BLaER1 treated with 17β-estradiol and CSF1 and Interleukin-3, amounts not matched to agents 10 nM and 100 nM (cell line): ENCODE measurements around the gene KLHL35.

ENCODE experiments used
- H3K27ac ChIP-seq, 11 experiments: shearing (Covaris generic); formaldehyde crosslinking; 2 replicates each; pipeline ENCODE4 v1.8.1; 2022
- H3K27me3 ChIP-seq, 11 experiments: shearing (Covaris generic); formaldehyde crosslinking; 2 replicates each; pipeline ENCODE4 v1.8.1; 2022
- H3K36me3 ChIP-seq, 11 experiments: shearing (Covaris generic); formaldehyde crosslinking; 2 replicates each; pipeline ENCODE4 v1.8.1; 2022
- H3K4me1 ChIP-seq, 10 experiments: shearing (Covaris generic); formaldehyde crosslinking; 2 replicates each; pipeline ENCODE4 v1.8.1; 2022
- H3K4me2 ChIP-seq, 11 experiments: shearing (Covaris generic); formaldehyde crosslinking; 2 replicates each; pipeline ENCODE4 v1.8.1; 2022
- H3K4me3 ChIP-seq, 10 experiments: shearing (Covaris generic); formaldehyde crosslinking; 2 replicates each; pipeline ENCODE4 v1.8.1; 2022
- H3K9ac ChIP-seq, 11 experiments: shearing (Covaris generic); formaldehyde crosslinking; 2 replicates each; pipeline ENCODE4 v1.8.1; 2022
- H3K9me3 ChIP-seq, 11 experiments: shearing (Covaris generic); formaldehyde crosslinking; replicated peaks in 1 of 11; 2 replicates each; pipeline ENCODE4 v1.8.1; 2022
- H4K20me1 ChIP-seq, 11 experiments: shearing (Covaris generic); formaldehyde crosslinking; 2 replicates each; pipeline ENCODE4 v1.8.1; 2022
- Cebpa-rat ChIP-seq, 11 experiments: shearing (Covaris generic); IDR thresholded peaks; 2 replicates each; pipeline ENCODE4 v1.8.1; 2022

KLHL35 gene

DNA sequence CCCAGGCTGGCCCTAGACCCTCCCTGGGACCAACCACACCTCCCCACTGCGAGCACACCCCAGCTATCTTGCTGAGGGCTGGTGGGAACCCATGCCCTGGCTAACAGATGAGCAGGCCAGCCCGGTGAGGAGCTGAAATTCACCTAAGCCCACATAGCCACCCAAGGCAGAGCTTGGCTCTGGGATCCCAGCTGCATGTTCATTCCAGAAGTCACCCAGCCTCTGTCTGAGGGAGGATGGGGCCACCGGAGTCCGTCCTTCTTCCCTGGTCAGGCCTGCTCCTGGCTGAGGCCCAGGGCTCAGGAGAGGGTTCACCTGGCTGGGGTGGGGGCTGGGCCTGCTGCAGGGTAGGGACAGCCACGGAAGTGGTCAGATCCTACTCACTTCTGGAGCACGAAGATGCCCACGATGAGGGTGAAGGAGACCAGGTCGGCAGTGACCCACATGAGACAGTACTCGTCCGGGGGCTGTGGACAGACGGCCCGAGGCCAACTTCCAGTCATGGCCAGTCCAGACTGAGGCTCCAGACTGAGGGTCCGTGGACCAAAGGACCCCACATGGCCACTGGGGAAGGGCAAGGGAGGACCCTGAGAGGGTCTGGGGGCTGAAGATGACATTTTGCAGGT is 6.6 kb upstream of the KLHL35 start:
- H3K36me3 ChIP-seq, result peaks cover 0 to 11% (median 0%) of the 10 kb centered on the region in 11 experiments; a peak in 2 of 22 replicates
- no peak overlapping the region for H3K27ac ChIP-seq
- H3K4me1 ChIP-seq, result peaks cover 0 to 9% (median 6%) of the 10 kb centered on the region in 10 experiments; a peak in 8 of 20 replicates
- H3K27me3 ChIP-seq, result no peaks in the 10 kb centered on the region
- no peak overlapping the region for H3K4me3 ChIP-seq
- no peaks in the 10 kb centered on the region for H3K9me3 ChIP-seq
- H4K20me1 ChIP-seq, result peaks cover 0 to 15% (median 0%) of the 10 kb centered on the region in 11 experiments; a peak in 3 of 22 replicates
- no peak for TF ChIP-seq Cebpa-rat (IDR thresholded peaks at IDR 0.05)
- H3K4me2 ChIP-seq, result peak overlapping the region in 3 of 11 experiments; percentile 37 to 53 (median 45); a peak in 1 of 22 replicates
- peak overlapping the region in 2 of 11 experiments; percentile 6 to 24; a peak in 1 of 22 replicates for H3K9ac ChIP-seq

DNA sequence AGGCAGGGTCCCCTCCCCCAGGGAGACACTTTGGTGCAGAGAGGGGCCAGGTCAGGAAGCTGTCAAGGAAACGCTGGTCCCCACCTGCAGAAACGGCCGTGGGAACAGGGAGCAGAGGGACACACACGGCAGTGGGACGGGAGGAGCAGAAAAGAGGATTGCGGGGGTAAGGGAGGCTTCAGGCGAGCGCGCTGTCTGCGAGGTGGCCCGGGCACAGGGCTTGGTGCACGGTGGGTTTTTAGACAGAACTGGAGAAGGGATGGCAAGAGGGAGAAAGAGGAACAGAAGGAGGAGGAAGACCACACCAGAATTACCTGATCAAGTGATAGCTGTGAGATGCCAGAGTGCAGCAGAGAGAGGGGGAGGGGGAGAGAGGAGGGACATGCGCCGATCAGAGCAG is 6.0 kb upstream of the KLHL35 start:
- H3K9ac ChIP-seq, result peak overlapping the region in 3 of 11 experiments; percentile 6 to 27 (median 24); a peak in 2 of 22 replicates
- no peak for TF ChIP-seq Cebpa-rat (IDR thresholded peaks at IDR 0.05)
- no peak overlapping the region for H3K4me3 ChIP-seq
- peaks cover 0 to 6% (median 0%) of the 10 kb centered on the region in 11 experiments; a peak in 2 of 22 replicates for H3K36me3 ChIP-seq
- peaks cover 0 to 9% (median 6%) of the 10 kb centered on the region in 10 experiments; a peak in 8 of 20 replicates for H3K4me1 ChIP-seq
- H3K27ac ChIP-seq, result no peak overlapping the region
- H3K27me3 ChIP-seq, result peaks cover 0 to 2% (median 0%) of the 10 kb centered on the region in 11 experiments; a peak in 1 of 22 replicates
- H4K20me1 ChIP-seq, result peaks cover 0 to 15% (median 0%) of the 10 kb centered on the region in 11 experiments; a peak in 3 of 22 replicates
- H3K4me2 ChIP-seq, result peak overlapping the region in 6 of 11 experiments; percentile 13 to 53 (median 36); a peak in 5 of 22 replicates
- no peaks in the 10 kb centered on the region for H3K9me3 ChIP-seq

GRCh38 chr11:75437966-75438659 is 5.1 kb upstream of the KLHL35 start:
- Histone ChIP-seq H3K27ac (no peak overlapping the region), H3K36me3 (peaks cover 0 to 5% (median 0%) of the 10 kb centered on the region in 11 experiments; a peak in 2 of 22 replicates), H3K9ac (no peak overlapping the region), H4K20me1 (peaks cover 0 to 15% (median 0%) of the 10 kb centered on the region in 11 experiments; a peak in 3 of 22 replicates), H3K4me1 (peaks cover 0 to 9% (median 6%) of the 10 kb centered on the region in 10 experiments; a peak in 8 of 20 replicates), H3K4me3 (no peak overlapping the region), H3K27me3 (peaks cover under 1 to 11% (median 8%) of the 10 kb centered on the region in 11 experiments; a peak in 14 of 22 replicates), H3K9me3 (no peaks in the 10 kb centered on the region), H3K4me2 (0 out of 22 replicates have a peak overlapping the region, but pooled peaks of 1 of the 11 experiments have one; percentile 36)
- no peak for TF ChIP-seq Cebpa-rat (IDR thresholded peaks at IDR 0.05)

DNA sequence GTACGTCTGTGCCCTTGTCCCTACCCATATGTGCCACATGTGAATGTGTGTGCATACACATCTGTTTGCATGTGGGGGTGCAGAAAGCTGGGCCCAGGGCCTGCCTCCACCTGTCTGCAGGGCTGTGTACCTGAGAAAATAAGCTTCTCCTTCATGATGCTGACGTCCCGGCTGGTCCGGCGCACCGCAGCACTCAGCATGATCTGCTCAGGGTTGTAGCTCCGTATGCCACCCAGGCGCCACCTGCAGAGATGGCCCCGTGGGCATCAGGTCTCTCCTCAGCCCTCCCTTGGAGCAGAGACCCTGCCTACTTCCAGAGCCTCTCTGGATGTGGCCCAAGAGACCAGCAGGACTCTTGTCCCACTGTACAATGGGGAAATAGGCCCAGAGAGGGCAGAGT is 3.8 kb upstream of the KLHL35 start:
- TF ChIP-seq Cebpa-rat (IDR thresholded peaks at IDR 0.05), result no peak

DNA sequence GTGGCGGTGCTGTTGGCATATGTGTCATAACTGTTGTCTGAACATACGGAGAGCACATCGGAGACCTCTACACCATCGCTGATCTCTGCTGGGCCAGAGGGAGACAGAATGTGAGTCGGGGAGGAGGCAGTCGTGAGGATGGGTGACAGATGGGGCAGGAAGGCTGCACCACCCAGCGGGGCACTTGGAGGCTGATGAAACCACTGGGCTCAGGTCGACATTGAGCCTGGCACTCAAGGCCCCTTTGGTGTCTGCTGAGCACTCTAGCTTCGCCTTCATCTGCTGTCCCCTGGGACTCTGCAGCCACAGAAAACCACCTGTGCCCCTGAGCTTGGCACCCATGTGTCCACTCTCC is 2.5 kb upstream of the KLHL35 start:
- Histone ChIP-seq H3K4me2 (no peak overlapping the region), H3K9ac (no peak overlapping the region), H3K4me1 (peaks cover 0 to 13% (median 8%) of the 10 kb centered on the region in 10 experiments; a peak in 14 of 20 replicates), H3K4me3 (no peak overlapping the region), H3K27ac (no peak overlapping the region), H3K36me3 (peaks cover 0 to 5% (median 0%) of the 10 kb centered on the region in 11 experiments; a peak in 2 of 22 replicates), H4K20me1 (peaks cover 0 to 33% (median 4%) of the 10 kb centered on the region in 11 experiments; a peak in 5 of 22 replicates), H3K9me3 (no peaks in the 10 kb centered on the region), H3K27me3 (peaks cover 26 to 37% (median 33%) of the 10 kb centered on the region in 11 experiments)
- TF ChIP-seq Cebpa-rat (IDR thresholded peaks at IDR 0.05), result no peak

More for the DNA sequence above, 3.8 kb upstream of the KLHL35 start:
- Histone ChIP-seq H3K27ac (no peak overlapping the region), H4K20me1 (peaks cover 0 to 23% (median 0%) of the 10 kb centered on the region in 11 experiments; a peak in 5 of 22 replicates), H3K27me3 (peaks cover 13 to 24% (median 21%) of the 10 kb centered on the region in 11 experiments), H3K9ac (no peak overlapping the region), H3K4me3 (no peak overlapping the region), H3K36me3 (peaks cover 0 to 5% (median 0%) of the 10 kb centered on the region in 11 experiments; a peak in 2 of 22 replicates), H3K4me1 (peaks cover 0 to 9% (median 7%) of the 10 kb centered on the region in 10 experiments; a peak in 12 of 20 replicates), H3K4me2 (no peak overlapping the region), H3K9me3 (no peaks in the 10 kb centered on the region)

DNA sequence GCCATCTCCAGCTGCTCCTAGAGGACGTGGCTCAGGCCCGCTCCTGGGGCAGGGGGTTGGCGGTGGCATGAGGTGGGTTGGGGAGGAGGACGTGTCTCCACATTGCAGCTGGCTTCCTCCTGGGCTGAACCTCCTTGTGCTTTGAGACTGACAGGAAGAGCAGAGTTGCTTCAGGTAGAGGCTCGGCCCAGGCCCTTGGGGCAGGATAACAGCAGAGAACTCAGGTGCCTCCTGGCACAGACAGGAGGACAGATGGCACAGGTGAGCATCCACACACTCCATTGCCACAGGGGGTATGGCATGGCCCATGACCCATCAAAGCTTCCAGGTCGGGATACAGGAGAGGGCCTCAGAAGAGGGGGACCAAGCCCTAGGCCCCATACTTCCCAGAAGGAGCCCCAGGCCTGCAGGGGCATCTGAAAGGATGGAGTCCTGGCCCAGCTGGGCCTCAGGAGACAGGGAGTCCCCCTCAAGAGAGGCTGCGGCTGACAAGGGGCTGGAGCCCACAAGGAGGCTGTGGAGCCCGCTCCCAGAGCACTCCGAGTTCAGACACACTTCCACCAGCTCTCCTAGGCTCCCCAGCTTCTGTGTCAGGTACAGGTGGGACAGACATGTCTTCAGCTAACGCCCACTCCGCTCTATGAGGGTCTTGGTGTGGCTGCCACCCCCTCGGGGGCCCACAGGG is 2.0 kb upstream of the KLHL35 start:
- Histone ChIP-seq H3K4me1 (peaks cover 0 to 16% (median 10%) of the 10 kb centered on the region in 10 experiments; a peak in 14 of 20 replicates), H3K9ac (no peak overlapping the region), H3K36me3 (peaks cover 0 to 5% (median 0%) of the 10 kb centered on the region in 11 experiments; a peak in 2 of 22 replicates), H4K20me1 (peaks cover 0 to 28% (median 4%) of the 10 kb centered on the region in 11 experiments; a peak in 5 of 22 replicates), H3K9me3 (no peaks in the 10 kb centered on the region), H3K27ac (no peak overlapping the region), H3K4me2 (no peak overlapping the region), H3K27me3 (peaks cover 30 to 42% (median 38%) of the 10 kb centered on the region in 11 experiments), H3K4me3 (no peak overlapping the region)
- TF ChIP-seq Cebpa-rat (IDR thresholded peaks at IDR 0.05), result no peak

DNA sequence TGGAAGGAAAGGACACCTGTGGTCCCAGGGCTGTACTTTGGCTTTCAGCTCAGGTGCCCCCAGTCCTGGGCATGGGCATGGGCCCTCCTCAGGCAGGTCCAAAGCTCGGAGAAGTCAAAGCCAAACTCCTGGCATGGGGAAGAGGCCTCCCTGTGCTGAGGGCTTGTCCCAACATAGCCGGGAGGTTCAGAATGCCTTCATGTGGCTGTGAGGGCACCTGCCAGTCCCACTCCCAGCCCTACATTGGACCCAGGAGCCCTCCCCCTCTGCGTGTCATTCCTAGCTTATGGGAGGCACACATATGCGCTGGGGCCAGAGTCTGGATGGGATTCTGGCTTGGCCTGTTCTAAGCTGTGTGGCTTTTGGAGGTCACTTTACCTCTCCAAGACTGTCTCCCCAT is 1.0 kb upstream of the KLHL35 start:
- H3K36me3 ChIP-seq, result peaks cover 0 to 5% (median 0%) of the 10 kb centered on the region in 11 experiments; a peak in 2 of 22 replicates
- H3K9me3 ChIP-seq, result peaks cover 0 to 9% (median 6%) of the 10 kb centered on the region in 11 experiments; a peak in 13 of 22 replicates
- peaks cover 0 to 24% (median 3%) of the 10 kb centered on the region in 11 experiments; a peak in 5 of 22 replicates for H4K20me1 ChIP-seq
- H3K9ac ChIP-seq, result no peak overlapping the region
- peaks cover 5 to 19% (median 13%) of the 10 kb centered on the region in 10 experiments; a peak in 14 of 20 replicates for H3K4me1 ChIP-seq
- no peak for TF ChIP-seq Cebpa-rat (IDR thresholded peaks at IDR 0.05)
- H3K4me2 ChIP-seq, result no peak overlapping the region
- no peak overlapping the region for H3K4me3 ChIP-seq
- H3K27me3 ChIP-seq, result peaks cover 38 to 52% (median 48%) of the 10 kb centered on the region in 11 experiments
- H3K27ac ChIP-seq, result no peak overlapping the region

DNA sequence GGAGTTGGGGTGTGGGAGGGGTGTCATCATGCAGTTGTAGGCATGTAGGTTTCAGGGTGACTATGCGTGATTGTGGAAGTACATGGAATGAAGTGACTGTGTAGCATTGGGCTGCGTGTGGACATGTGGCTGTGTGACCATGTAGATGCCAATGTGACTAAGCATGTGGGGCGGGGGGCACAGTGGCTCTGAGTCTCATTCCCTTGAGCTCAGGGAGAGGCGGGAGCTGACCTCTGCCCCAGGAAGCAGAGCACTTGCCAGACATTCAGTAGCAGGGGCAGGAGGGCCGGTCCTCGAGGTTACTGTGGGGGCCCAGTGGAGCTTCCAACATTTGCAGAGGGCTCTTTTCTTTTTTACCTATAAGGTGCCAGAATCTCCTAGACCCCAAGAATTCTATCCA is 440 bp upstream of the KLHL35 start:
- Histone ChIP-seq H3K9me3 (peaks cover 0 to 12% (median 6%) of the 10 kb centered on the region in 11 experiments; a peak in 13 of 22 replicates), H3K4me2 (no peak overlapping the region), H3K27me3 (peaks cover 43 to 58% (median 54%) of the 10 kb centered on the region in 11 experiments), H3K36me3 (peaks cover 0 to 5% (median 0%) of the 10 kb centered on the region in 11 experiments; a peak in 2 of 22 replicates), H3K27ac (no peak overlapping the region), H4K20me1 (peaks cover 0 to 24% (median 0%) of the 10 kb centered on the region in 11 experiments; a peak in 5 of 22 replicates), H3K4me3 (no peak overlapping the region), H3K9ac (no peak overlapping the region), H3K4me1 (peaks cover 0 to 24% (median 10%) of the 10 kb centered on the region in 10 experiments; a peak in 11 of 20 replicates)
- TF ChIP-seq Cebpa-rat (IDR thresholded peaks at IDR 0.05), result no peak
